WTC11 (cell line): ENCODE results near the gene EPHA6. TPM values are rescaled to one million over a fixed set of nuclear protein-coding genes. Genes with fewer than 3 reads are reported as not detected.

Experiments used
- ATAC-seq: fragments of 200-7000 bp; cut with Tn5 transposase; 2 replicates; pipeline ENCODE4 v1.10.0; 2021; ENCODE audit warnings: mild to moderate bottlenecking, moderate library complexity
- CTCF ChIA-PET: fragments of 300-600 bp; sonication (Branson Sonifier 250); formaldehyde crosslinking; loops from one replicate; lab custom pipeline; 2021; ENCODE audit warnings: antibody characterized with exemption; lab: Charles Lee
- POLR2A ChIA-PET: fragments of 350-600 bp; sonication (Branson Sonifier 250); formaldehyde crosslinking; loops from one replicate; lab custom pipeline; 2021; ENCODE audit warnings: antibody characterized with exemption; lab: Charles Lee
- DNase-seq: peaks from one replicate; pipeline ENCODE4 v3.0.0; 2021; ENCODE audit warnings: low spot score
- H3K27ac Mint-ChIP-seq: 2 replicates; pipeline ENCODE4 v1.8.0; 2021; ENCODE audit warnings: mixed read lengths
- H3K27me3 Mint-ChIP-seq: 2 replicates; pipeline ENCODE4 v1.8.0; 2021; ENCODE audit warnings: low read depth, mild to moderate bottlenecking, moderate library complexity, mixed read lengths
- H3K36me3 Mint-ChIP-seq: 2 replicates; pipeline ENCODE4 v1.8.0; 2021; ENCODE audit warnings: mixed read lengths
- H3K4me1 Mint-ChIP-seq: 2 replicates; pipeline ENCODE4 v1.8.0; 2022; ENCODE audit warnings: mixed read lengths
- H3K4me3 Mint-ChIP-seq: 2 replicates; pipeline ENCODE4 v1.8.0; 2021; ENCODE audit warnings: mild to moderate bottlenecking, moderate library complexity, mixed read lengths
- H3K9me3 Mint-ChIP-seq: 2 replicates; pipeline ENCODE4 v1.8.0; 2021; ENCODE audit warnings: mixed read lengths
- GABPB1 ChIP-seq: sonication (generic); formaldehyde crosslinking; IDR thresholded peaks from 2 replicates; pipeline ENCODE4 v1.8.1; 2023; ENCODE audit warnings: mild to moderate bottlenecking, missing genetic modification reagents
- IRF2 ChIP-seq: sonication (generic); formaldehyde crosslinking; IDR thresholded peaks from 2 replicates; pipeline ENCODE4 v1.8.0; 2022; ENCODE audit warnings: low read depth, missing genetic modification reagents, borderline replicate concordance
- JUN ChIP-seq: sonication (generic); formaldehyde crosslinking; IDR thresholded peaks from 2 replicates; pipeline ENCODE4 v1.8.0; 2023; ENCODE audit warnings: mild to moderate bottlenecking, missing genetic modification reagents
- MXD4 ChIP-seq: fragments of 250-450 bp; sonication (Bioruptor Pico); IDR thresholded peaks from 2 replicates; pipeline ENCODE4 v1.8.0; 2021; ENCODE audit warnings: mild to moderate bottlenecking, moderate library complexity, borderline replicate concordance
- NFYB ChIP-seq: sonication (generic); formaldehyde crosslinking; conservative IDR thresholded peaks from 2 replicates; pipeline ENCODE4 v1.8.0; 2022; ENCODE audit warnings: low read depth, missing genetic modification reagents
- TCF7 ChIP-seq: sonication (generic); formaldehyde crosslinking; IDR thresholded peaks from 2 replicates; pipeline ENCODE4 v1.8.0; 2022; ENCODE audit warnings: mild to moderate bottlenecking, low read depth, missing genetic modification reagents, moderate library complexity
- TEAD1 ChIP-seq: sonication (generic); formaldehyde crosslinking; IDR thresholded peaks from 2 replicates; pipeline ENCODE4 v1.8.0; 2022; ENCODE audit warnings: mild to moderate bottlenecking, missing genetic modification reagents
- ZNF138 ChIP-seq: sonication (generic); formaldehyde crosslinking; conservative IDR thresholded peaks from 2 replicates; pipeline ENCODE4 v1.8.1; 2022; ENCODE audit warnings: mild to moderate bottlenecking, moderate library complexity, missing genetic modification reagents
- total RNA-seq: library from RNA; stranded (reverse); gene quantifications from 3 replicates; pipeline ENCODE4 v1.2.3, GENCODE V29; 2021
- TF ChIP-seq, protein P1 (sequence below): sonication (generic); formaldehyde crosslinking; IDR thresholded peaks from 2 replicates; pipeline ENCODE4 v1.8.0; 2022; ENCODE audit warnings: missing genetic modification reagents
- TF ChIP-seq, protein P2 (sequence below): sonication (generic); formaldehyde crosslinking; conservative IDR thresholded peaks from 2 replicates; pipeline ENCODE4 v1.8.1; 2022; ENCODE audit warnings: mild to moderate bottlenecking, missing genetic modification reagents
- TF ChIP-seq, protein P3 (sequence below): sonication (generic); formaldehyde crosslinking; IDR thresholded peaks from 2 replicates; pipeline ENCODE4 v1.8.0; 2023; ENCODE audit warnings: missing genetic modification reagents
- TF ChIP-seq, protein P4 (sequence below): sonication (generic); formaldehyde crosslinking; IDR thresholded peaks from 2 replicates; pipeline ENCODE4 v1.8.1; 2023; ENCODE audit warnings: mild to moderate bottlenecking, missing genetic modification reagents, moderate library complexity
- TF ChIP-seq, protein P5 (sequence below): sonication (generic); formaldehyde crosslinking; IDR thresholded peaks from 2 replicates; pipeline ENCODE4 v1.8.1; 2023; ENCODE audit warnings: mild to moderate bottlenecking, missing genetic modification reagents, borderline replicate concordance
- TF ChIP-seq, protein P6 (sequence below): sonication (generic); formaldehyde crosslinking; IDR thresholded peaks from 2 replicates; pipeline ENCODE4 v1.8.1; 2023; ENCODE audit warnings: mild to moderate bottlenecking, missing genetic modification reagents, moderate library complexity
- TF ChIP-seq, protein P7 (sequence below): sonication (generic); formaldehyde crosslinking; IDR thresholded peaks from 2 replicates; pipeline ENCODE4 v1.8.0; 2022; ENCODE audit warnings: mild to moderate bottlenecking, missing genetic modification reagents

EPHA6 gene
- total RNA-seq, 1 experiment from 2014 or later, result 2.1 TPM

DNA sequence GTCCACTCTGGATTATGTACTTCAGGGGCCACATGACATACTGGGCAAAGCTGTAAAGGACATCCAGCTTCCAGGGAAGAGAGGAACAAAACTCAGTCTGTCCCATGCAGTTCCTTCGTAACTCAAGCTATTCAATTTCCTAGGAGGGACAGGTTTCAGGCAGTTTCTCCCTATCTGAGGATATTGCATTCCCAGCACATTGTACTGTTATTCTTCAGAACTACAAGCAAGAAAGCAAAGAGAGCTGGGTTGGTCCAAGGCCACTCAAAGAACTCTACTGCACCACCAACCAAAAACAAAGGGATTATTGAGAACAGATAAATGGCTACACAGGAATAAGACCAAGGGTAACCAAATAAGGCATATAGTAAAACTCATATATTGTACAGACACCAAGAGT lies 832.5 kb downstream of the EPHA6 start:
- ChIA-PET POLR2A (no interaction called here), CTCF (no interaction called here)
- H3K4me1 Mint-ChIP-seq, result peaks cover 9% of the 10 kb centered on the region
- no peak overlapping the region for H3K4me3 Mint-ChIP-seq
- DNase-seq (no peak), ATAC-seq (no peak)
- H3K9me3 Mint-ChIP-seq, result no peaks in the 10 kb centered on the region
- no peaks in the 10 kb centered on the region for H3K27me3 Mint-ChIP-seq
- H3K36me3 Mint-ChIP-seq, result 0 out of 2 replicates have a peak, but pooled peaks cover 3% of the 10 kb centered on the region
- TF ChIP-seq IRF2, result no peak
- TF ChIP-seq, protein P1, sequence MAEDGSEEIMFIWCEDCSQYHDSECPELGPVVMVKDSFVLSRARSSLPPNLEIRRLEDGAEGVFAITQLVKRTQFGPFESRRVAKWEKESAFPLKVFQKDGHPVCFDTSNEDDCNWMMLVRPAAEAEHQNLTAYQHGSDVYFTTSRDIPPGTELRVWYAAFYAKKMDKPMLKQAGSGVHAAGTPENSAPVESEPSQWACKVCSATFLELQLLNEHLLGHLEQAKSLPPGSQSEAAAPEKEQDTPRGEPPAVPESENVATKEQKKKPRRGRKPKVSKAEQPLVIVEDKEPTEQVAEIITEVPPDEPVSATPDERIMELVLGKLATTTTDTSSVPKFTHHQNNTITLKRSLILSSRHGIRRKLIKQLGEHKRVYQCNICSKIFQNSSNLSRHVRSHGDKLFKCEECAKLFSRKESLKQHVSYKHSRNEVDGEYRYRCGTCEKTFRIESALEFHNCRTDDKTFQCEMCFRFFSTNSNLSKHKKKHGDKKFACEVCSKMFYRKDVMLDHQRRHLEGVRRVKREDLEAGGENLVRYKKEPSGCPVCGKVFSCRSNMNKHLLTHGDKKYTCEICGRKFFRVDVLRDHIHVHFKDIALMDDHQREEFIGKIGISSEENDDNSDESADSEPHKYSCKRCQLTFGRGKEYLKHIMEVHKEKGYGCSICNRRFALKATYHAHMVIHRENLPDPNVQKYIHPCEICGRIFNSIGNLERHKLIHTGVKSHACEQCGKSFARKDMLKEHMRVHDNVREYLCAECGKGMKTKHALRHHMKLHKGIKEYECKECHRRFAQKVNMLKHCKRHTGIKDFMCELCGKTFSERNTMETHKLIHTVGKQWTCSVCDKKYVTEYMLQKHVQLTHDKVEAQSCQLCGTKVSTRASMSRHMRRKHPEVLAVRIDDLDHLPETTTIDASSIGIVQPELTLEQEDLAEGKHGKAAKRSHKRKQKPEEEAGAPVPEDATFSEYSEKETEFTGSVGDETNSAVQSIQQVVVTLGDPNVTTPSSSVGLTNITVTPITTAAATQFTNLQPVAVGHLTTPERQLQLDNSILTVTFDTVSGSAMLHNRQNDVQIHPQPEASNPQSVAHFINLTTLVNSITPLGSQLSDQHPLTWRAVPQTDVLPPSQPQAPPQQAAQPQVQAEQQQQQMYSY (CRISPR knock-in tag), result no peak
- TF ChIP-seq GABPB1, result no peak
- TF ChIP-seq JUN (CRISPR knock-in tag), result no peak
- TF ChIP-seq, protein P2, sequence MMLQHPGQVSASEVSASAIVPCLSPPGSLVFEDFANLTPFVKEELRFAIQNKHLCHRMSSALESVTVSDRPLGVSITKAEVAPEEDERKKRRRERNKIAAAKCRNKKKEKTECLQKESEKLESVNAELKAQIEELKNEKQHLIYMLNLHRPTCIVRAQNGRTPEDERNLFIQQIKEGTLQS (CRISPR knock-in tag), result no peak
- TF ChIP-seq MXD4 (CRISPR knock-in tag), result no peak
- TF ChIP-seq, protein P3, sequence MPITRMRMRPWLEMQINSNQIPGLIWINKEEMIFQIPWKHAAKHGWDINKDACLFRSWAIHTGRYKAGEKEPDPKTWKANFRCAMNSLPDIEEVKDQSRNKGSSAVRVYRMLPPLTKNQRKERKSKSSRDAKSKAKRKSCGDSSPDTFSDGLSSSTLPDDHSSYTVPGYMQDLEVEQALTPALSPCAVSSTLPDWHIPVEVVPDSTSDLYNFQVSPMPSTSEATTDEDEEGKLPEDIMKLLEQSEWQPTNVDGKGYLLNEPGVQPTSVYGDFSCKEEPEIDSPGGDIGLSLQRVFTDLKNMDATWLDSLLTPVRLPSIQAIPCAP (CRISPR knock-in tag), result no peak
- TF ChIP-seq ZNF138 (CRISPR knock-in tag), result no peak
- TF ChIP-seq, protein P4, sequence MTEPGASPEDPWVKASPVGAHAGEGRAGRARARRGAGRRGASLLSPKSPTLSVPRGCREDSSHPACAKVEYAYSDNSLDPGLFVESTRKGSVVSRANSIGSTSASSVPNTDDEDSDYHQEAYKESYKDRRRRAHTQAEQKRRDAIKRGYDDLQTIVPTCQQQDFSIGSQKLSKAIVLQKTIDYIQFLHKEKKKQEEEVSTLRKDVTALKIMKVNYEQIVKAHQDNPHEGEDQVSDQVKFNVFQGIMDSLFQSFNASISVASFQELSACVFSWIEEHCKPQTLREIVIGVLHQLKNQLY (CRISPR knock-in tag), result no peak
- TF ChIP-seq, protein P5, sequence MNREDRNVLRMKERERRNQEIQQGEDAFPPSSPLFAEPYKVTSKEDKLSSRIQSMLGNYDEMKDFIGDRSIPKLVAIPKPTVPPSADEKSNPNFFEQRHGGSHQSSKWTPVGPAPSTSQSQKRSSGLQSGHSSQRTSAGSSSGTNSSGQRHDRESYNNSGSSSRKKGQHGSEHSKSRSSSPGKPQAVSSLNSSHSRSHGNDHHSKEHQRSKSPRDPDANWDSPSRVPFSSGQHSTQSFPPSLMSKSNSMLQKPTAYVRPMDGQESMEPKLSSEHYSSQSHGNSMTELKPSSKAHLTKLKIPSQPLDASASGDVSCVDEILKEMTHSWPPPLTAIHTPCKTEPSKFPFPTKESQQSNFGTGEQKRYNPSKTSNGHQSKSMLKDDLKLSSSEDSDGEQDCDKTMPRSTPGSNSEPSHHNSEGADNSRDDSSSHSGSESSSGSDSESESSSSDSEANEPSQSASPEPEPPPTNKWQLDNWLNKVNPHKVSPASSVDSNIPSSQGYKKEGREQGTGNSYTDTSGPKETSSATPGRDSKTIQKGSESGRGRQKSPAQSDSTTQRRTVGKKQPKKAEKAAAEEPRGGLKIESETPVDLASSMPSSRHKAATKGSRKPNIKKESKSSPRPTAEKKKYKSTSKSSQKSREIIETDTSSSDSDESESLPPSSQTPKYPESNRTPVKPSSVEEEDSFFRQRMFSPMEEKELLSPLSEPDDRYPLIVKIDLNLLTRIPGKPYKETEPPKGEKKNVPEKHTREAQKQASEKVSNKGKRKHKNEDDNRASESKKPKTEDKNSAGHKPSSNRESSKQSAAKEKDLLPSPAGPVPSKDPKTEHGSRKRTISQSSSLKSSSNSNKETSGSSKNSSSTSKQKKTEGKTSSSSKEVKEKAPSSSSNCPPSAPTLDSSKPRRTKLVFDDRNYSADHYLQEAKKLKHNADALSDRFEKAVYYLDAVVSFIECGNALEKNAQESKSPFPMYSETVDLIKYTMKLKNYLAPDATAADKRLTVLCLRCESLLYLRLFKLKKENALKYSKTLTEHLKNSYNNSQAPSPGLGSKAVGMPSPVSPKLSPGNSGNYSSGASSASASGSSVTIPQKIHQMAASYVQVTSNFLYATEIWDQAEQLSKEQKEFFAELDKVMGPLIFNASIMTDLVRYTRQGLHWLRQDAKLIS (CRISPR knock-in tag), result no peak
- TF ChIP-seq, protein P6, sequence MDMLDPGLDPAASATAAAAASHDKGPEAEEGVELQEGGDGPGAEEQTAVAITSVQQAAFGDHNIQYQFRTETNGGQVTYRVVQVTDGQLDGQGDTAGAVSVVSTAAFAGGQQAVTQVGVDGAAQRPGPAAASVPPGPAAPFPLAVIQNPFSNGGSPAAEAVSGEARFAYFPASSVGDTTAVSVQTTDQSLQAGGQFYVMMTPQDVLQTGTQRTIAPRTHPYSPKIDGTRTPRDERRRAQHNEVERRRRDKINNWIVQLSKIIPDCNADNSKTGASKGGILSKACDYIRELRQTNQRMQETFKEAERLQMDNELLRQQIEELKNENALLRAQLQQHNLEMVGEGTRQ (CRISPR knock-in tag), result no peak
- TF ChIP-seq TEAD1 (CRISPR knock-in tag), result no peak
- TF ChIP-seq, protein P7, sequence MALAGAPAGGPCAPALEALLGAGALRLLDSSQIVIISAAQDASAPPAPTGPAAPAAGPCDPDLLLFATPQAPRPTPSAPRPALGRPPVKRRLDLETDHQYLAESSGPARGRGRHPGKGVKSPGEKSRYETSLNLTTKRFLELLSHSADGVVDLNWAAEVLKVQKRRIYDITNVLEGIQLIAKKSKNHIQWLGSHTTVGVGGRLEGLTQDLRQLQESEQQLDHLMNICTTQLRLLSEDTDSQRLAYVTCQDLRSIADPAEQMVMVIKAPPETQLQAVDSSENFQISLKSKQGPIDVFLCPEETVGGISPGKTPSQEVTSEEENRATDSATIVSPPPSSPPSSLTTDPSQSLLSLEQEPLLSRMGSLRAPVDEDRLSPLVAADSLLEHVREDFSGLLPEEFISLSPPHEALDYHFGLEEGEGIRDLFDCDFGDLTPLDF (CRISPR knock-in tag), result no peak
- no peak for TF ChIP-seq TCF7 (CRISPR knock-in tag)
- no peak for TF ChIP-seq NFYB (CRISPR knock-in tag)
- H3K27ac Mint-ChIP-seq, result no peak overlapping the region
